GM19193 (cell line): ENCODE results near the gene USP6.

Experiments used
- POLR2A ChIP-seq: IDR thresholded peaks from 4 replicates; pipeline ENCODE4 v1.6.1; 2011; ENCODE audit not compliant: insufficient read depth, insufficient read length; ENCODE audit errors: extremely low read depth

The USP6 gene

DNA sequence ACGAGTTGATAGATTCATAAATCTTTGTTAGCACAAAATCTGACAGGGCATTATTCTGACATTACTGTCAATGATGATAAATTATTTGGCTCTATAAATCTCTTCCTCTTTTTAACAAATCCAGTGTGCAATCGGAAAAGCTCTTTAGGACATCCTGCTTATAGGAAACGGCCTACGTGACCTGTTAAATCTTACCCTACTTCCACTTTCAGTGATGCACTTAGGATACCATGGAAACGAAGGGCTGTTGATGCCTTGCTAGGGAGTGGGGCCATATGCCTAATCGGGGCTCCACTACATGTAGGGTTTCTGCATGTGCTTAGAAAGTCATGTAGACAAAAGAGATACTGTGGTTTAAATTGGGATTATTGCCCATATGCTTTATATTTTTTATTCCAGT is 48.6 kb downstream of the USP6 start:
- no peak for TF ChIP-seq POLR2A

DNA sequence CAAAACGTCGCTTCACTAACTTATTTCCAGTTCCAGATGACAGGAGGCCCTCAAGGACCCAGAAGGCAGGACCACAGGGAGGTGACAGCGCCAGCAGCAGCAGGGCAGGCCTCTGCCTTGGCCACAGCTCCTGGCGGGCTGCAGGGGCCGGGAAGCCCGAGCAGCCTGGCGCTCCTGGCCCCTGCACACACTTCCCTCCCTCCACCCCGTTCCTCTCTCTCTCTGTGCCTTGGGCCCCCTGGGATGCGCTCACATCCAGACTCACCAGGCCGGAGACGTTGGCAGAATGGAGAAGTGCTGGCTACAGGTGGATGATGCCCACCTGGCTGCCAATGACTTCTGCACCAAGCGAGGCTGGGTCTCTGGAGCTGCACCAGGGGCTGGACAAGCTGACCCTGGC is 63.2 kb downstream of the USP6 start:
- no peak for TF ChIP-seq POLR2A

DNA sequence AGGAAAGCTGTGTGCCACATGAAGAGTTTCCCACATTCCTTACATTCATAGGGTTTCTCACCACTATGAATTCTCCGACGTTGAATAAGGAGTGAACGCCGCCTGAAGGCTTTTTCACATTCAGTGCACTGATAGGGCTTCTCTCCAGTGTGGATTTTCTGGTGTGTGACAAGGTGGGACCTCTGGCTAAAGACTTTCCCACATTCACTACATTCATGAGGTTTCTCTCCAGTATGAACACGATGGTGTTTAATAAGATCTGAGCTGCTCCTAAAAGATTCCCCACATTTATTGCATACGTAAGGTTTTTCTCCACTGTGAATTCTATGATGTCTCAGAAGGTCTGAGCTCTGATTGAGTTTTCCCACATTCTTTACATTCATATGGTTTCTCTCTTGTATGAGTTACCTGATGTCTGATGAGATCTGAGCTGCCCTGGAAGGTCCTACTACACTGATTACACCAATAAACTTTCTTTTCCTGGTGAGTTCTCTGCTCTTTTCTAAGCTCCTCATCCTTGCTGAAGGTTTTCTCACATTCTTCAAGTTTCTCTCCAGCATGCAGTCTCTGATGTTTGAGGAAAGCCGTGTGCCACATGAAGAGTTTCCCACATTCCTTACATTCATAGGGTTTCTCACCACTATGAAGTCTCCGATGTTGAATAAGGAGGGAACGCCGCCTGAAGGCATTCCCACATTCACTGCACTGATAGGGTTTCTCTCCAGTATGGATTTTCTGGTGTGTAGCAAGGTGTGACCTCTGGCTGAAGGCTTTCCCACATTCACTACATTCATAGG is 65.9 kb downstream of the USP6 start:
- TF ChIP-seq POLR2A: no peak

DNA sequence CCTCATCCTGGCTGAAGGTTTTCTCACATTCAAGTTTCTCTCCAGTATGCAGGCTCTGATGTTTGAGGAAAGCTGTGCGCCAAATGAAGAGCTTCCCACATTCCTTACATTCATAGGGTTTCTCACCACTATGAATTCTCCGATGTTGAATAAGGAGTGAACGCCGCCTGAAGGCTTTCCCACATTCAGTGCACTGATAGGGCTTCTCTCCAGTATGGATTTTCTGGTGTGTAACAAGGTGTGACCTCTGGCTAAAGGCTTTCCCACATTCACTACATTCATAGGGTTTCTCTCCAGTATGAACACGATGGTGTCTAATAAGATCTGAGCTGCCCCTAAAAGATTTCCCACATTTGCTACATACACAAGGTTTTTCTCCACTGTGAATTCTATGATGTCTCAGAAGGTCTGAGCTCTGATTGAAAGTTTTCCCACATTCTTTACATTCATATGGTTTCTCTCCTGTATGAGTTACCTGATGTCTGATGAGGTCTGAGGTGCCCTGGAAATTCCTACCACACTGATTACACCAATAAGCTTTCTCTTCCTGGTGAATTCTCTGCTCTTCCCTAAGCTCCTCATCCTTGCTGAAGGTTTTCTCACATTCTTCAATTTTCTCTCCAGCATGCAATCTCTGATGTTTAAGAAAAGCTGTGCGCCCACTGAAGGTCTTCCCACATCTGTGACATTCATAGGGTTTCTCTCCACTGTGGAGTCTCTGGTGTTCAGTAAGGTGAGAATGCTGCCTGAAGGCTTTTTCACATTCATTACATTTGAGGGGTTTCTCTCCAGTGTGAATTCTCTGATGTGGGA is 67.0 kb downstream of the USP6 start:
- no peak for TF ChIP-seq POLR2A

DNA sequence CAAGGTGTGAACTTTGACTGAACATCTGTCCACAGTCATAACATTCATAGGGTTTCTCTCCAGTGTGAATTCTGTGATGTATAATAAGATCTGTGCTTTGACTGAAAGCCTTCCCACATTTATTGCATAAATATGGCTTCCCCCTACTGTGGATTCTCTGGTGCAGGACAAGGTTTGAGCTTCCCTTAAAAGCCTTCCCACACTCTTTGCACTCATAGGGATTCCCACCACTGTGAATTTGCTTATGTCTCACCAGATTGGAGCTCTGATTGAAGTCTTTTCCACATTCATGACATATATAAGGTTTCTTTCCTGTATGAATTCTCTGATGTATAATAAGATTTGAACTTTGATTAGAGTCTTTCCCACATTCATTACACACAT is 67.6 kb downstream of the USP6 start:
- TF ChIP-seq POLR2A: no peak

DNA sequence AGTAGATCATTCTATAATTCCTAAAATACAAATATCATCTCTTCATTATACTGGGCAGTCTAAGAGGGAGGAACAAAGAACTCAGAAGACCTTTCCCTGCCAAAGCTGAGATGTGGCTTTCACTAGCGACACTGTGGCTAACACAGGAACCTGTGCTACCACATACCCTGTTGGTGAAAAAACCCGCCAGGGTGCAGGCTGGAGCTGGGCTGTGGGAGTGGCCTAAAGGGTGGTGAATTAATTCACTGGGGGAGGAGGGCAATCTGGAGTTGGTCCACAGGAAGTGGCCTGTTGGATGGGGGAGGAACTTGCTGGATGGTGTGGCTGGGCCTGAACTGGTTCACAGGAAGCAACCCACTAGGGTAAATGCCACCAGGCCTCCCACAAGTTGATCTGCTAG is 68.5 kb downstream of the USP6 start:
- no peak for TF ChIP-seq POLR2A

DNA sequence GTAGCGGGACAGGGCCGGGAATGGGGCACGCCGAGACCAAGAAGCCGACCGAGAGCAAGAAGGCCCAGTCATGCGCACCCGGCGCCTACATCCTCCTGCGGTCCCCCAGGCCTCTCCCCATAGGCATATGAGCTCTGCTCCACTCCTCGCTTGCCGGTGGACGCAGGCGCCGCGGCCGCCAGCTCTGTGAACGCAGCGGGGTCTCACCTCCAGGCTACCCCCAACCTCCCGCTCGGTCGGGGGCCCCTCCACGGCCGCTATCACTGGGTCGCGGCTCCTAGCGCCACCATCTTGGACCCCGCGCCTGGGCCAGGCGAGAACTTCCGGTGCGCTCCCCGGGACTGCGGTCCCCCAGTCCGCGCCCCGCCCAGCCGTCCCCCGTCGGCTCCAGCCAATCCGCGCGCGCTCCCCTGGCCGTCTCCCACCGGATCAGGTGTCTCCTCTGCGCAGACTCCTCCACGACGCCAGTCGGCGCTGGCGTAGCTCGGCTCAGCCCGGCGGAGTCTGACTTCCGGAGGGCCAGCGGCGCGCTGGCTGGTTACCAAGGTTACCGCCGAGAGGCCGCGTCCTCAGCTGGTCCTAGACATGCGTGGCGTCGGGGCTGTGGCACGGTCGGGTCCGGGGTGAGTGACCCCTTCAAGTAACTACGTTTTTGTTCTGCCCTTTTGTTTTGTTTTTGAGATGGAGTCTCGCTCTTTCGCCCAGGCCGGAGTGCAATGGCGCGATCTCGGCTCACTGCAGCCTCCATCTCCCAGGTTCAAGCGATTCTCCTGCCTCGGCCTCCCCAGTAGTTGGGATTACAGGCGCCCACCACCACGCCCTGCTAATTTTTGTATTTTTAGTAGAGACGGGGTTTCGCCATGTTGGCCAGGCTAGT is 75.9 kb downstream of the USP6 start, which contains the start of gene ZNF594:
ZNF594 (minus strand) TSS at position 328 of the 877 bp plus-strand sequence. CDS start 7,612 bp downstream, outside the sequence.
- TF ChIP-seq POLR2A: peak; percentile 92

DNA sequence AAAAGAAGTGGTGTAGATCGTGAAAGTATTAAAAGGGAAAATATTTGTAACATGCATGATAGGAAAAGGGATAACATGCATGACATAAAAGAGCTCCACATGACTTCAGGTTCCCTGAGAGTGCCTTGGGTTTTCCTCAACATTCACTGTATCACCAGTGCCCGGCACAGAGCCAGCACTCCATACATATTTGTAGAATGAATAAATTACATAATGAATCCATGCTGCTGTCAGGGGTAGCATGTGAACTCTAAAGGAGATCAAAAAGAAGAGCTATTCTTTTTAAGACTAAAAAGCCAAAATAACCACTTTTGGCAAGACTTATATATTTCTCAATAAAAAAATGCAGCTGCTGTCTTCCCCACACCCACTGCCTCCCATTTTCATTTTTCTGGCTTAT is 78.5 kb downstream of the USP6 start:
- no peak for TF ChIP-seq POLR2A

DNA sequence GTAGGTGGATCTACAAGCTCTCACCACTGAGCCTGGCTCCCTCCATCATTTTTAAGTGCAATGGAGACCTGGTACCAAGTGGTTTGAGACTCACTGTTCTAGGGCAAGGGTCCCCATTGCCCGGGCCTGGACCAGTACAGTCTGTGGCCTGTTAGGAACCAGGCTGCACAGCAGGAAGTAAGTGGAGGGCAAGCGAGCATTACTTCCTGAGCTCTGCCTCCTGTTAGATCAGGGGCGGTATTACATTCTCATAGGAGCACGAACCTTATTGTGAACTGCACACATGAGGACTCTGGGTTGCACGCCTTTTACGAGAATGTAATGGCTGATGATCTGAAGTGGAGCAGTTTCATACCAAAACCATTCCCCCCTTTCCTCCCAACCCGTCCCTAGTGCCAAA is 82.6 kb downstream of the USP6 start:
- TF ChIP-seq POLR2A: no peak

DNA sequence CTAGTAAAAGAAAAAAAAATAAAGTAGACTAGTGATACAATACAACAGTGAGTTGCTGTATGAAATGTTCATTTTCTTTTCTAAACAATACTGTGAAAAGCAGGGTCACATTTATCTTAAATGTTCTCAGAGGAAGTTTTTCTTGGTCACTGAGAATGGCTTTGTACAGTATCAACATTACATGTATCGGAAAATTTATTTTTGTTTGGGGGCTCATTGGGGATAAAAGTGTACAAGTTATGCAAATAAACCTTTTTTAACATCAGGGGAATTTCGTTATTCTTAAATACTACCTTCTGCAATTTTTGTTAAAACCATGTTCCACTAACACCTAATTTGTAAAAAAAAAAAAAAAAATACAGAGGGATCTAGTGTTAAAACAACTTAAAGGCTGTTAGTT is 84.5 kb downstream of the USP6 start:
- TF ChIP-seq POLR2A: no peak

DNA sequence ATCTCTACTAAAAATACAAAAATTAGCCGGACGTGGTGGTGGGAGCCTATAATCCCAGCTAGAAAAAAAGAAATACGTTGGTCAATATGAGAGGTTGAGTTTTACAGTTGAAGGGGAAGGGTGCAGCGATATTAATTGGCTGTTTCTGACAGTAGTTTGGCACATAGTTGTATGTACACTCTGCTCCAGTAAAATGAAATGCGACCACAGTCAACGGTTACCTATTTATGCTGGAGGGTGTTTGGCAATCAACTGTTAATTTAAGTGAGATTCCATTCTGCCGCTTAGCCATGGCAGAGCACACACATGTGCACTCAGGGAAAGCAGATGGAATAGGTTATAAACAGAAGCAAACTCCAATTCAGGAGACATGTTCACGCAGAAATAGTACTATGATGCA is 85.2 kb downstream of the USP6 start:
- no peak for TF ChIP-seq POLR2A

DNA sequence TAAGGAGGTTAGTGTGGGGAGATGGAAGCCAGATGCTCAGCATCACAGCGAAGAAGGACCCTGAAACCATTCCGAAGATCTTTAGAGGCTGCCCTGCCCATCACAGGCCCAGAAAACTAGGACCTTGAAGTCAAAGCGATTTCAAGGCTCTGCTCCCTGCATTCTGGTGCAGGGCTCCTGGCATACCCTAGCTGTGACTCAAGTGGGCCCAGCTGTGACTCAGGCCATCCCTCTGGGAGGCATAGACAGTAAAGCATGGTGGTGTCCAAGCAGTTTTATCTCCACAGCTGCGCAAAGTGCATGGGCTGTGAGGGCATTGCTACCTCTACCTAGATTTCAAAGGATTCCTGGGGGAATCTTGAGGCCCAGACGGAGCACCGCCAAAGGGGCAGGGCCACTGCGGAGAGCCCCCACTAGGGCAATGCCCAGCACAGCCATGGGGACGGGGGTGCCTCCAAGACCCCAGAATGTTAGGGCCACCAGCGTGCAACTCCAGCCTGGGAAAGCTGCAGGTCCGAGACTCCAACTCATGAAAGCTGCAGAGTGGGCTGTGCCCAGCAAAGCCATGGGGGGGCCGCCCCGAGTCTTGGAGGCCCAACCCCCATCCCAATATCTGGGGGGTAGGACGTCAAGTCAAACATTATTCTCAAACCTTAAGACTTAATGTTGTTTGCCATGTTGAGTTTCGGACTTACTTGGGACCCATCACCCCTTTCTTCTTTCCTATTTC is 87.5 kb downstream of the USP6 start:
- TF ChIP-seq POLR2A: no peak

DNA sequence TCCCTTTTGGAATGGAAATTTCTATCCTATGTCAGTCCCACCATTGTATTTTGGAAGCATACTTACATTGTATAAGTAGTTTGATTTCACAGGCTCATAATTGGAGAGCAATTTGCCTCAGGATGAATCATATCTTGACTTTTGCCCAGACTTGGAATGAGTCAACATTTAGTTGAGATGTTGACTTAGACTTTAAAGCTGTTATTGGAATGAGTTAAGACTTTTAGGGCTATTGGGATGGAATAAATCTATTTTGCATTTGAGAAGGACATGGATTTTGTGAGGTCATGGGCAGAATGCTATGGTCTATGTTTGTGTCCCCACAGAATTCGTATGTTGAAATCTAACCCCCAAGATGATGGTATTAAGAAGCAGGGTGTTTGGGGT is 88.1 kb downstream of the USP6 start:
- TF ChIP-seq POLR2A: no peak

DNA sequence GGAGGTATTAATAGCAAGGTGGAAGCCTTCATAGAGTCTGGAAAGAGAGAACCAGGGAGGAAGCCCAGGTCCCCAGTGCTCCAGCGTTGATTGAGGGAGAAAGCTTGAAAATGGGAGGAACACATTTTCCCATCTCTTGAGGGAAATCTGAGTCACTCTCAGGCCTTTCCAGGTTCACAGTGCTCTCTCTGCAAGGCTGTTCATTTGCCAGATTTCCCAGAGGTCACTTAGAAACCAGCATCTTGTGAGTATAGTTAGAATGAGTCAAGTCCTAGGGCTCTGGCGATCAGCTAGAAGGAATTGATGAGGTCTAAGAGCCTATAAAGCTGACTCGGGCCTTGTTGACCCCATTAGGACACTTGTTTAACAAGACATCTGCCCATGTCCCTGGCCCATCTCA is 93.6 kb downstream of the USP6 start:
- TF ChIP-seq POLR2A: no peak
